ENCODE measurements around the gene LCN1.

DNA sequence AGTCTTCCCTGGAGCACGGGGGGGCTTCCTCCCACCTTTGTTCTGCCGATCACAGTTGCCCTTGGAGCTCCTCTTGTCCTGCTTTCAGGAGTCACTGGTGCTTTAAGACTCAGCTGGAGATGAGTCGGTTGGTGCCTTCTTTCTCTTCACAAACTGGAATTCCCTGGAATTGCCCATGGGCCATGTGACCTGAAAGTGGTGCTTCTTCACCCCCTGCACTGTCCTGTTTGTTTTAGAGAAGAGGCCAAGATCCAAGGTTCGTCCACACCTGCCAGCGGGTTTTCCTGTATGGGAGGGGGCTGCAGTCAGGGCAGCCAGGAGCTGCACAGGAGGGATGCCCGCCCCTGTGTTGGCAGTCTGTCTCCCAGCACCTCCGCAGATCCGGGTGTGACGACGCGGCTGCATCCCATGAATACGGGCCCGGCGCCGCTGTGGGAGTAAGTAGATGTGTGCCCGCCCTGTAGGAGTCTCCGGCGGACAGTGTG lies 30.2 kb upstream of the LCN1 start:
- TF ChIP-seq, protein P1, sequence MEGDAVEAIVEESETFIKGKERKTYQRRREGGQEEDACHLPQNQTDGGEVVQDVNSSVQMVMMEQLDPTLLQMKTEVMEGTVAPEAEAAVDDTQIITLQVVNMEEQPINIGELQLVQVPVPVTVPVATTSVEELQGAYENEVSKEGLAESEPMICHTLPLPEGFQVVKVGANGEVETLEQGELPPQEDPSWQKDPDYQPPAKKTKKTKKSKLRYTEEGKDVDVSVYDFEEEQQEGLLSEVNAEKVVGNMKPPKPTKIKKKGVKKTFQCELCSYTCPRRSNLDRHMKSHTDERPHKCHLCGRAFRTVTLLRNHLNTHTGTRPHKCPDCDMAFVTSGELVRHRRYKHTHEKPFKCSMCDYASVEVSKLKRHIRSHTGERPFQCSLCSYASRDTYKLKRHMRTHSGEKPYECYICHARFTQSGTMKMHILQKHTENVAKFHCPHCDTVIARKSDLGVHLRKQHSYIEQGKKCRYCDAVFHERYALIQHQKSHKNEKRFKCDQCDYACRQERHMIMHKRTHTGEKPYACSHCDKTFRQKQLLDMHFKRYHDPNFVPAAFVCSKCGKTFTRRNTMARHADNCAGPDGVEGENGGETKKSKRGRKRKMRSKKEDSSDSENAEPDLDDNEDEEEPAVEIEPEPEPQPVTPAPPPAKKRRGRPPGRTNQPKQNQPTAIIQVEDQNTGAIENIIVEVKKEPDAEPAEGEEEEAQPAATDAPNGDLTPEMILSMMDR (IDR thresholded peaks at IDR 0.05), result no peak
- TF ChIP-seq POLR2A (IDR thresholded peaks at IDR 0.05), result no peak
- no peak for TF ChIP-seq POLR2AphosphoS5 (IDR thresholded peaks at IDR 0.05)

Data from gastroesophageal sphincter (tissue), 3 donors.